ENCODE measurements around the gene NCKAP5.

Gene NCKAP5

GRCh38 chr2:133193544-133194361, 374.5 kb downstream of the NCKAP5 start:
- no peak for DNase-seq

GRCh38 chr2:133192028-133192427, 376.2 kb downstream of the NCKAP5 start:
- no peak for DNase-seq

GRCh38 chr2:133177196-133177595, 391.1 kb downstream of the NCKAP5 start:
- DNase-seq = no peak

- DNase-seq = no peak
Measured at GRCh38 chr2:133175926-133176325, 392.3 kb downstream of the NCKAP5 start.

GRCh38 chr2:133173224-133173623, 395.0 kb downstream of the NCKAP5 start:
- no peak for DNase-seq

- no peak for DNase-seq
Measured at GRCh38 chr2:133171393-133172004, 396.8 kb downstream of the NCKAP5 start.

- no peak for DNase-seq
Measured at GRCh38 chr2:133169274-133169912, 398.9 kb downstream of the NCKAP5 start.

GRCh38 chr2:133167990-133168389, 400.3 kb downstream of the NCKAP5 start:
- DNase-seq = no peak

- no peak for DNase-seq
Measured at GRCh38 chr2:133167223-133167622, 401.0 kb downstream of the NCKAP5 start.

- DNase-seq = no peak
Measured at GRCh38 chr2:133166031-133166430, 402.2 kb downstream of the NCKAP5 start.

- DNase-seq = no peak
Measured at GRCh38 chr2:133163111-133163510, 405.2 kb downstream of the NCKAP5 start.

GRCh38 chr2:133158442-133158841, 409.8 kb downstream of the NCKAP5 start:
- DNase-seq = no peak

GRCh38 chr2:133158024-133158423, 410.2 kb downstream of the NCKAP5 start:
- DNase-seq = no peak

GRCh38 chr2:133157141-133157540, 411.1 kb downstream of the NCKAP5 start:
- DNase-seq = no peak

GRCh38 chr2:133152801-133153200, 415.5 kb downstream of the NCKAP5 start:
- DNase-seq = no peak

GRCh38 chr2:133148187-133148586, 420.1 kb downstream of the NCKAP5 start:
- no peak for DNase-seq

GRCh38 chr2:133146893-133147292, 421.4 kb downstream of the NCKAP5 start:
- DNase-seq = no peak

- no peak for DNase-seq
Measured at GRCh38 chr2:133143645-133144044, 424.6 kb downstream of the NCKAP5 start.

- no peak for DNase-seq
Measured at GRCh38 chr2:133142087-133142486, 426.2 kb downstream of the NCKAP5 start.

GRCh38 chr2:133140620-133141019, 427.6 kb downstream of the NCKAP5 start:
- no peak for DNase-seq

- DNase-seq = no peak
Measured at GRCh38 chr2:133139847-133140533, 428.3 kb downstream of the NCKAP5 start.

GRCh38 chr2:133138693-133139092, 429.6 kb downstream of the NCKAP5 start:
- DNase-seq = no peak

GRCh38 chr2:133135035-133135654, 433.1 kb downstream of the NCKAP5 start:
- no peak for DNase-seq

Measured in activated naive CD4-positive, alpha-beta T cell treated with Interleukin-2 at 50 U/mL for 16 hours (primary cell).